Activated CD4-positive, CD25-positive, alpha-beta regulatory T cell treated with anti-CD3 and anti-CD28 coated beads, Interleukin-2, amount 50 U/mL, for 16 hours (primary cell): ENCODE results near the gene ACO2.
A peak's percentile ranks its signal among the peaks of the same experiment; 100 is the strongest.
"Not testable (repeated sequence)": the region's sequence is repeated elsewhere in the genome, so short reads cannot be mapped to it uniquely, and the experiment has no call there.

ENCODE experiments used
- DNase-seq: peaks from one replicate; pipeline ENCODE4 v3.0.0-alpha.2; 2020; ENCODE audit warnings: low read depth, low spot score

ACO2 gene

GRCh38 chr22:41448189-41448808, 20.6 kb upstream of the ACO2 start:
- DNase-seq, result peak; percentile 90

- DNase-seq, result no peak
These were observed 10.7 kb upstream of the ACO2 start for GRCh38 chr22:41458161-41458728.

- DNase-seq, result no peak
These were observed 9.5 kb upstream of the ACO2 start for GRCh38 chr22:41459431-41459830.

GRCh38 chr22:41460071-41460470, 8.8 kb upstream of the ACO2 start:
- DNase-seq, result not testable (repeated sequence)

DNA sequence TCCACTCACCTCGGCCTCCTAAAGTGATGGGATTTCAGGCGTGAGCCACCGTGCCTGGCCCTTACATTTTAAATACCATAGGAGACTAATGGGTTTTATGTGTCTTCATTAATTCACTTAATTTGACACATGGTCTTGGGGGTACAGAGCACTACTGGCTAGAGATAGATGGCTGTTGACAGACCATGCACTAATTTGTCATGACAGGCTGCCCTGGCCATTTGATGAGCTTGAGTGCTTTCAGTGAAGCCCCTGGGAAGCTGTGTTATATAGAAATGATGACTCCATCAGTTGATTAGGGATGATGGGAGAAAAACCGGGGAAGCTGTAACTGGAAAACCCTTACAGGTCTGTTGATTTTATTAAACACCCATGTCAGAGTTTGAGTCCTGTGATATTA, 7.0 kb upstream of the ACO2 start:
- no peak for DNase-seq

- no peak for DNase-seq
These were observed 418 bp downstream of the ACO2 start for GRCh38 chr22:41469218-41469851.

DNA sequence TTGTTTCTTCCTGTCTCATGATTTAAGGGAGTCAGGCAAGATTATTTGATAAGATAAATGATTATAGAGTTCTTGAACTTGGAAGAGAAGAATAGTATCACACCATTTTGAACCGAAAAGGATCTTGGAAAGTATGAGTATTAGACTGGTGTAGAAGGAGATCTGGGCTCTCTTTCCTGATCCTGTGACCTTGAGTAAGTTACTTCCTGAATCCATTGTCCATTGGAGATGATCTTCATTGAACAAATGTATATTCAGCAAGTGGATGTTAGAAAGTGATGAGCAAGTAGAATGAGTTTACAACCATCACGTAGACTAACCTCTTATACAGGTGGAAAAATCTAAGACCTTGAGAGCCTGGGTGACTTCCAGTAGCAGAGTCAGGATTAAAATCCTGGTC, 2.0 kb downstream of the ACO2 start:
- DNase-seq, result no peak

GRCh38 chr22:41471568-41471967, 2.7 kb downstream of the ACO2 start:
- no peak for DNase-seq

- DNase-seq, result no peak
These were observed 6.0 kb downstream of the ACO2 start for GRCh38 chr22:41474872-41475451.

- DNase-seq, result no peak
These were observed 9.6 kb downstream of the ACO2 start for GRCh38 chr22:41478473-41478872.

- DNase-seq, result no peak
These were observed 10.1 kb downstream of the ACO2 start for GRCh38 chr22:41478891-41479521.

DNA sequence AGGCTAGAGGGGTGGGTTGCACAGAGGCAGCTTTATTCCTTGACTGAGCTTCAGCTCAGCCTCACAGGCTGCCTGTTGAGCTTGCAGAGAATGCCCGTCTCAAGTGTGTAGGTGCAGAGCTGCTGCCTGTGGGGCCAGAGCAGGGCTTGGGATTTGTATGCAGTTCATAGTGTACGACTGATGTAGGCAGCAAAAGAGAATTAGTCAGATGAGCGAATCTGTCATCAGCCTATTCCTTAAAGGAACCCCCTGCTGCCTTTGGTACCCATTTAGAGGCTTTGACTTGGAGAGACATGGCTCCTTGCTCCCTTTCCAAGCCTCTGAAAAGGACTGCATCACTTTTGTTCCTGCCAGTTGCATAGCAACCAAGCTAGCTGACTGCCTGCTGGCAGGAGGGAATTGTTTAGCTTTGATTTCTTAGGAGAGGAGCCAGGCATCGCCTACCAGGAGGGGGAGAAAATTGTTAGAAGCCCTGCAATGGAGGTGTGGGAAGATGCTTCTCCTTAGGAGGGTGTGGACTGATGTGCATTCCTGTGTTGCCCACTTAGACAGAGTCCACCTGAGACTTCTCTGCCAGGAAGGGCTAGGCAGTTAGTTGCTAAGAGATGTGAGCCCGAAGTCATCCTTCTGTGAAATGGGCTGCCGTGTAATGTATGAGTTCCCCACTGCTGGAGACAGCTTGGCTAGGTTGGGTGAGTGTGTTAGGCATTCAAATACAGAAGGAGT, 10.9 kb downstream of the ACO2 start:
- no peak for DNase-seq

GRCh38 chr22:41480397-41480735, 11.4 kb downstream of the ACO2 start:
- no peak for DNase-seq

DNA sequence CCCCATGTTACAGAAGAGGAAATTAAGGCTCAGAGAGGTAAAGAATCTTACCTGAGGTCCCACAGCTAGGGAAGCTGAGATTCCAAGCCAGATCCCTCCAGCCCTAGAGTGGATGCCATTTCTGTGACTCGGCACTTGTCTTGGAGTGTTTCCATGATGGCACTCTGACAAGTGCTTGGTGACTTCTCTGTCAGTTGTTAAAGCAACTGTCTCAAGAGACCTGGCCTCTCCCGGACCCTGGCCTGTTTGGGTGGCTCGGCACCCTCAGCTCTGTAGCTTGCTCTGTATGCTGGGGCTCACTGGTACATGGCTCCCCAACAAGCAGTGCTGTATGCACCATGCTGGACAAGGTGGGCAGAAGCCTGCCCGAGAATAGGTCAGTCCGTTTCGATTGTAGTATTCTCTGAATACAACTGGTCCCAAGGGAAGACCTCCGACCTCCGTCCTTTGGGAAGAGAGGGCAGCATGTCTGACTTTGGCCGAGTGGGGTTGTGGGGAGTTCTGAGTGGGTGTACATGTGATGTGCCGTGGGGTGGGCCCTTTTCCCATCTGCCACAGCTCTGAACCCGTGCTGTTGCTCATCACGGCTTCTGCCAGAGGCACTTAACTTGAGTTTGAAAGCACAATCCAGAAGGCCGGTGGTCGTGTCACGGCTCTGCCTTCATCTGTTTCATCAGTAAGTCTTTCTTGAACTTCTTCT, 12.4 kb downstream of the ACO2 start:
- no peak for DNase-seq

DNA sequence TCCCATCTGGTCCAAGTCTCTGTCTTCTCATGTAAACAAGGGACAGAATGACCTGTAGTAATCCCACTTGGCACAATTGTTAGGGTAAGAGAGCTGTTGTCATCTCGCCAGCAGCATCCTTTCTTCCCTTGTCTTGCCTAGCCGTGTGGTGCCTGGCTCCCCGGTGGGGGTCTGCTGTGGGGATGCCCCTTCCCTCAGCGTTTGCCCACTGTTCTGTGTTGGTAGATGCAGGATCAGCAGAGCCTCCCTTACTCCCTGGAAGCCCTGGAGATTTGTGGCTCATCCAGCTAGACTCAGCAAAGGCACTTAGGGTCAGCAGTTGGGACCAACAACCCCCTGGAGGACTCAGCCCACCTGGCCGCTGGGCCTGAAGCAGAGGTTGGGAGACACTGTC, 13.0 kb downstream of the ACO2 start:
- no peak for DNase-seq

- DNase-seq, result no peak
These were observed 13.5 kb downstream of the ACO2 start for GRCh38 chr22:41482319-41482935.

GRCh38 chr22:41485033-41485432, 16.1 kb downstream of the ACO2 start:
- DNase-seq, result no peak

DNA sequence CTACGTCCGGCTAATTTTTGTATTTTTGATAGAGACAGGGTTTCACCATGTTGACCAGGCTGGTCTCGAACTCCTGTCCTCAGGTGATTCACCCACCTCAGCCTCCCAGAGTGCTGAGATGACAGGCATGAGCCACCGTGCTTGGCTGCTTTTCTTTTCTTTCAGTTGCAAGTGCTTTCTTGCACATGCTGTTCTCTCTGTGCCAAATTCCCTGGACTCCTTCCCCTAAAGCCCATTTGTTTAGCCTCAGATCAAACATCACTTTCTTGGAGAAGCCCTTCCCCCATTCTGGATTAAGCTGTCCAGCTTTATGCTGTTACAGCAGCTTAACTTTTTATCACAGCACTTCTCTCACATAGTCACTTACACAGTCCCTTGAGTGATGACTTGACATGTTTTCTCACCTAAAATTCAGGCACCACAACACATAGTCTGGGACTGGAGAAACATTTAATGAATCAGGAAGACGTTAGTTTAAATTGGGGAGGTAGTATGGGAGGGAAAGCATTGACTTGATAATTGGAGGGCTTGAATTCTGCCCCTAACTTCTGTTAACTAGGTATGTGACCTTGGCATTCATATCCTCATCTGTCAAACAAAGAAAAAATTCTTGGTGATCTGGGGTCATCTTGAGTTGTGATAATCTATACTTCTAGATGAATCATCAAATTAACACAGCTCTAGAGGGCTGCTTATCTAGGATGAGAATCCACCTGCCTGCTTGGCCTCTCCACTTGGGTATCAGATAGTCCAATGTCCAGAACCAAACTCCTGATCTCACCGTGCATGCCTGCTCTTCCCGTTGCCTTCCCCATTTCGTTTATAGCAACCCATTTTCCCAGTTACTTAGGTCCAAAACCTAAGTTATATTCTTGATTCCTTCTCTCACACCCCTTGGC, 18.4 kb downstream of the ACO2 start:
- no peak for DNase-seq

DNA sequence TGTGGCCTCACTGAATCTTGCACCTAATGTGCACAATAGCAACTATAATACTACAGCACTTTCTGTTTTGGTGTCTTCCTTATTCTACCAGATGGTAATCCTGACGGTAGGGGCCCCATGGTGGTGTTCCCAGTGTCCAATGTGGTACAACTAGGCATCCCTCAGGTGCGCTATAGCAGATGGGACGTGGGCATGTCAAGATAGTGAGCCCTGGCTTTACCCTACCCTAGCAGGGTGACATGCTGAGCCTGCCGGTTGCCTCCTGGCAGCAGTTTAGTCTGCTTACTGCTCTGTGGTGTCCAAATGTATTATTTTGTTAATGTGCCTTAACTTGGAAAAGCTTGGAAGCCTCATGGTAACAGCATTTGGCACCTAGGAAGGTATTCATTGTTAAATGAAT, 19.2 kb downstream of the ACO2 start:
- DNase-seq, result no peak
